Measurements from ENCODE around the gene NOTCH3. TPM values are rescaled to one million over a fixed set of nuclear protein-coding genes. Genes with fewer than 3 reads are reported as not detected.

Gene NOTCH3
- polyA plus RNA-seq, 3 donors, result 6.7 to 42.7 (median 35.4) TPM

DNA sequence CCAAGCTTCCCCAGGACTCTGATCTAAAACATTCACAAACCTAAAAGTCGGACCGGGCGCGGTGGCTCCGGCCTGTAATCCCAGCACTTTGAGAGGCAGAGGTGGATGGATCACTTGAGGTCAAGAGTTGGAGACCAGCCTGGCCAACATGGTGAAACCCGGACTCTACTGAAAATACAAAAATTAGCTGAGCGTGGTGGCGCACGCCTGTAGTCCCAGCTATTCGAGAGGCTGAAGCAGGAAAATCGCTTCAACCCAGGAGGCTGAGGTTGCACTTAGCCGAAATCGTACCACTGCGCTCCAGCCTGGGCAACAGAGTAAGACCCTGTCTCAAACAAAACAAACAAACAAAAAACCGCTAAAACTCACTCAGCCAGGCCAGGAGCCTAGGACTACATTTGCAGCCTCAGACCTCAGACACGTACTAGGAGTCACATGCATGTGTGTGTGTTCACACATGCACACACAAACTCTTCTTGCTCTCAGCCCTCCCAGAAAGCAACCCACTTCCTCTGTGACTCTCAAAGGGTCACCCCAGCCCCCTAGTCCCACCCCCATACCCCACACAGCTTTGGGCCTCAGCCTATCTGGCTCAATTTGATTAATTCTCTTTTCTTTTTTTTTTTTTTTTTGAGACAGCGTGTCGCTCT is 704 bp upstream of the NOTCH3 start:
- WGBS, 3 donors, result 88 to 89% (median 89%) methylated on average over 18 of the region's 18 CpGs
- no peak overlapping the region for H3K27ac ChIP-seq (ENCODE audit: low read depth, low read length)

DNA sequence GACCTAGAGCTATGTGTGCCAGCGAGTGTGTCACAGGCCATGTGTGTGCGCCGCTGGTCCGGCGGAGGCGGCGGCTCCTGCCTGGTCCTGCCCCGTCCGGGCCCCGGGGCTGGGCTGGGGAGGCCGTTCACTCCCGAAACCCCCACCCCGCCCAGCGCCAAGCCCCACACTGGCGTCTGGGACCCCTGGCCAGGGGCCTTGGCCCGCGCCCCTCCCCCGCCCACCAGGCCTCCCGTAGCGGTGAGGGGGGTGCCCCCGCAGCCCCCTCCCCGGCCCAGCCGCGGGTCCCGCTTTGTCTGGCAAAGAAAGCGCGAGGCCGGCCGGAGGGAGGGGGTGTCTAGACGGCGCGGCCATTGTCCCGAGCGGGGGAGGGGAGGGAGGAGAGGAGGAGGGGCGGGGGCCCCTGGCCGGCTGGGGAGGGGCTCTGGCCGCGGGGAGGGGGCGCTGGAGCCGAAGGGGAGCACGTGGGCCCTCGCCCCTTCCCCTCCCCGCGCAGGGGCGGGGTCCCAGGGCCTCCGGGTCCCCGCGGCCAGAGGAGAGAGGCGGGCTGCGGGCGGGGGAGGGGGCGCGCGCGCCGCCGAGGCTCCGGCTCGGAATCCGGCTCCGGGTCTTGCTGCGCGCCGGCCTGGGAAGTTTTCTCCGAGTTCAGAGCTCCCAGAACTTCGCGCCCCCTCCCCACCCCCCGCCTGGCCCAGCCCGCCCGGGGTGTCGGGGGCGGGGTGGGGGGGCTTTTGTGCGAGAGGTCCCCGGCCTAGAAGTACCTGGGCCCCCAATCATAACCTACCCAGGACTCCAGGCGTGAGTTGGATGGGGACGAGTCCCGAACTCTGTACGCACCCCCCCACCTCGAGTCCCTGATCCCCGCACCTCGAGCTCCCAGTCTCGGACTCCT is 888 bp downstream of the NOTCH3 start:
- 7 to 9% (median 9%) methylated on average over 48 to 72 of the region's 82 CpGs for whole genome bisulfite sequencing, 3 donors

DNA sequence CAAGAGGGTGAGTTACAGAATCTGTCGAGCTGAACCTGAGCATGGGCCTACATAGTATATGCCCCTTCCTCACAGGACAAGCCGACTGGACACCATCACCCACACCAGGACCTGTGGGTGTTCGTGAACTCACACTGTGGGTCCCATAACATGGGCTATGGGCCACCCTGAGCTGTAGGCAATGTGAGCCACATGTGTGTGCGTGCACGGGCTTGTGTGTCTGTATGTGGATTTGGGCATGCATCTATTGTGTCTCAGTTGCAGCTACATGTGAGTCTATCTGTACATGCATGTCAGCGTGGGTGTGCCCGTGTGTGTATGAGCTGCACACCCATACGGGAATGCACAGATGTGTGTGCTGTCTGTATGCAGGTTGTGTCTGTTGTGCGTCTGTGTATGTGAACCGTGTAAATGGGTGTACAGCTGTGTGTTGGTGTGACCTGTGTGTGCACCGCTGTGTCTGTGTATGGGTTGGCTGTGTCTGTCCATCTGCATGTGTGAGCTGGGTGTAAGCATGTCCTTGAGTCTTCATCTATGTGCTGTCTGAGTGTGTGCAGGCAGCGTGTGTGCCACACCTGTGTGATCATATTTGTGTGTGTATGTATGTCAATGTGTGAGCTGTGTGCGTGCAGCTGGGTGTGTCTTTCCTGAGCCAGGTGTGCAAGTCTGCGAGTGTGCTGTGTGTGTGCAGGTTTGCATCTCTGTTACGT is 1.7 kb downstream of the NOTCH3 start:
- WGBS, 3 donors, result 72 to 78% (median 73%) methylated on average over 15 of the region's 15 CpGs

More for the DNA sequence above, 888 bp downstream of the NOTCH3 start:
- no peak overlapping the region for H3K27ac ChIP-seq (ENCODE audit: low read depth, low read length)

DNA sequence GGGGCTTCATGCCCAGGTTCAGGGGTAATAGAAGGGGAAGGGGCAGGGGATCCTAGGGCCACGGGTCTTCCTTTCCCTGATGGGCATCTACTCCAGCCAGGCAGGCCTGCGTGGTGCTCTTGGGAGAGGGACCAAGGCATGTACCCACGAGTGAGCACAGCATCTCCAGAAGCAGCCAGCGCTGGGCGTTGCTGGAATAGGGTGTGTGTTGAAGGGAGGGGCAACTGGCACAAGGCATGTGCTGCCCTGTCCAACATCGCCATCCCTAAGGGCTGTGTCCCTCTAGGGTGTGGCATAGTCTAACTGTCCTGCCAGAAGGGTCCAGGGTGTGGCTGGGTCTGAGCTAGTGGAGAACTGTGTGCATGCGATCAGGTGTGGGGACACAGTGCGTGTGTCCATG is 2.9 kb downstream of the NOTCH3 start:
- 34 to 61% (median 40%) methylated on average over 8 of the region's 8 CpGs for WGBS, 3 donors
- no peak overlapping the region for H3K27ac ChIP-seq (ENCODE audit: low read depth, low read length)

More for the DNA sequence above, 1.7 kb downstream of the NOTCH3 start:
- H3K27ac ChIP-seq (ENCODE audit: low read depth, low read length), result no peak overlapping the region

DNA sequence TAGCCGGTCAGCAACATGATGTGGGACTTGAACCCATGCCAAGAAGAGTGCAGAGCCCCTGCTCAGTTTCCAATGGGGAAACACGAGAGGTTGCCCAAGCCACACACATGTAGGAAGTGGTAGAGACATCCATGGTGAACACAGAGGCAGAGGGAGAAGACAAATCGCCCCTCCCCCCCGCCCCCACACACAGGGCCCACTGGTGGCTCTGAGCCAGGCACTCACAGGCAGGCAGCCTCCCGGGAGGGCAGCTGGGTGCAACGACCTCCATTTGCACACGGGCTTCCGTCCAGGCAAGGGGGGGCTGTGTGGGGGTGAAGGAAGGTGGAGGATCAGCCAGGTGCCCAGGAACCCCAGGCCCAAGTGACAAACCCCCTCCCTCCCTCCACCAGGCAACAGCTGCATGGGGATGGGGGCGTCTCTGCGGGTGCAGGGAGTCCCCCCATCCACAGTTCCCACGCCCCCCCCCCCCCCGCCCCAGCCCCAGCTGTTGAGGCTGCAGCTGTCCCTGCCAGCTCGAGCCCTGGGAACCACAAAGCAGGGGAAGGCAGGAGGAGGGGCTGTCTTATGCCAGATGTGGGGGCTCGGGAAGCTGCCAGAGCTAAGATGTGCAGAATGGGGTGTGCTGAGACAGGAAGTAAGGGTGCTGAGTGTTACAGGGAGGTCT is 3.4 kb downstream of the NOTCH3 start:
- WGBS, 3 donors, result 13 to 24% (median 14%) methylated on average over 9 to 14 of the region's 14 CpGs
- H3K27ac ChIP-seq (ENCODE audit: low read depth, low read length), result no peak overlapping the region

DNA sequence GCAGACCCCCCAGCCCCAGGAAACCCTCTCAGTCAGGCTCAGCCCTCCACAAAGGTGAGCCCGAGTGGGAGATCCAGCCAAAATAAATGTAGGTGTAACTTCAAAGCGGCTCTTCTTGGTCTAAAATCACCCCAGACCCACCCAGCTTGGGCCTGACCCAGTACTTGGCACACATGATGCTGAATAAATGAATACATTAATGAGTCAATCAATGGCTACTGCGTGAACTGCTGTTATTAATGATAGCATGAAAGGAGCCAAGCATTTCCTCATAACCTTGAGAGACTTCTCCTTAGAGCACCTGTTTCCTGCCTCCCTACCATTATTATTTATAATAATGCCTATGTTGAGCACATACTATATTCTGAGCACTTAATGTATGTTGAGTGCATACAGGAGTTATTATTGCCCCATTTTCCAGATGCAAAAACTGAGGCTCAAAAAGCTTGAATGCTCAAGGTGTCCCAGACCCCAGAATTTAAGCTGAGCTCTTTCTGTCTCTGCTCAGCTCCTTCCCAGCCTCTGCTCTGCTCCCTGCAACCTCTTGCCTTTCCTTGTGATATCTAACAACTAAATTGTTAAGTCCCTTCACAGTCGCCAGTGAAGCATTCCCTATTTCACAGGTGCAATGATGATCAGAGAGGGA is 4.3 kb downstream of the NOTCH3 start:
- WGBS, 3 donors, result 27 to 56% (median 53%) methylated on average over 4 of the region's 4 CpGs
- H3K27ac ChIP-seq (ENCODE audit: low read depth, low read length), result no peak overlapping the region

DNA sequence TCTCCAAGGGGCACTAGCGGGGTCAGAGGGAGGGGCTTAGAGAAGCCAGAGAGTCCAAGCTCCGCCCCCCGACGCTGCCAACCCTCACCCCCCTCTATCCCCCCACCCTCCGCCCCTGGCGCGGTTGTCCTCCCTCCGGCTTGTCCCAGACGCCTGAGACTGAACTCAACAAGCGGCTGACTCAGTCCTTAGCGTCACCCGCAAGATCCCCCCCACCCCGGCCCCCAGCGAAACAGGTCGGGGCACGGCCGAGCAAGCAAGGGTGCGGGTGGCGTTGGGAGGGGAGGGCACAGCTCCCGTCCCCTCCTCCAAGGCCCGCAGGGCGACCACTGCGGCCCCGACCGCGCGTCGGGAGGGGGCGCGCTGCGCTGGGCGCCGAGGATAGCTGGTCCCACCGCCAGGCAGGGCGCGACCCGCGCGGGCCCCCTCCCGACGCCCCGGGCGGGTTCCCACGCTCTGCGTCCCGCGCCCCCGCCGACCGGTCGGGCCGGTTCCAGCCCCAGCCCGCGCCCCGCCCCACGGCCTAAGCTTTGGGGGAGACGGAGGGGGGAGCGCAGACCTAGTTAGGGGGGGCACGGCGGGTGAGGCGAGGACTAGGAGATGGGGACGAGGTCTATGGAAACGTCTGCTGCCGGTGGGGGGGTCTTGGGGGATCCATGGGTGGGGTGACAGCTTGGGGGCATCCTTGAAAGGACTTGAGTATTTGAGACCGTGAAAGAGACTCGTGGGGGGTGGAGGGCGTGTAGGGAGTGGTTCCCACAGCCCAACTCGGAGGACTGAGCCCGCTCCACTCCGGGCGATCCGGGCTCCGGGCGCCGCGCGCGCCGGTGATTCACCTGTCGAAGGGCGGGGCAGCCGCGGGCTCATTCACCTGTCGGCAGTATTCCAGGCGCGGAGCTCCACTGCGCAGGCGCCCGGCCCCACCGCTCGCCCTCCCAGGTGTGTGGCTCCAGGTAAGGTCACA is 5.1 kb downstream of the NOTCH3 start:
- 3 to 6% (median 5%) methylated on average over 76 to 91 of the region's 91 CpGs for WGBS, 3 donors
- H3K27ac ChIP-seq (ENCODE audit: low read depth, low read length), result no peak overlapping the region

DNA sequence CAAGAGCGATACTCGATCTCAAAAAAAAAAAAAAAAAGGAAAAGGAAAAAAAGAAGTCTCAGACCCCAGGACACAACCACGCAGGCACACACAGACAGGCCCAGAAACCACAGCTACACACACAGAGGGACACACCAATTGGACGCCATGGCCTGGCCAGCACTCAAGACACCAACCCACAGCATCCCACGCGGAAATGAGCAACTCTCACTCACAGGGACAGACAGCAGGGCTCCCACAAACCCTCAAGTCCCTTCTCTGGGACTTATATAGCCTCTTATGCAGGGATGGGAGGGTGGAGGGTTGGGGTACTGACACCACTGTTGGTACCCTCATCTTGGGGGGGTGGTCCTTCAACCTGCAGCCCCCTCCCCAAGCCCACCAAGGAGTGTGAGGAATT is 5.9 kb downstream of the NOTCH3 start:
- no peak overlapping the region for H3K27ac ChIP-seq (ENCODE audit: low read depth, low read length)
- 34 to 78% (median 45%) methylated on average over 5 to 6 of the region's 6 CpGs for WGBS, 3 donors

DNA sequence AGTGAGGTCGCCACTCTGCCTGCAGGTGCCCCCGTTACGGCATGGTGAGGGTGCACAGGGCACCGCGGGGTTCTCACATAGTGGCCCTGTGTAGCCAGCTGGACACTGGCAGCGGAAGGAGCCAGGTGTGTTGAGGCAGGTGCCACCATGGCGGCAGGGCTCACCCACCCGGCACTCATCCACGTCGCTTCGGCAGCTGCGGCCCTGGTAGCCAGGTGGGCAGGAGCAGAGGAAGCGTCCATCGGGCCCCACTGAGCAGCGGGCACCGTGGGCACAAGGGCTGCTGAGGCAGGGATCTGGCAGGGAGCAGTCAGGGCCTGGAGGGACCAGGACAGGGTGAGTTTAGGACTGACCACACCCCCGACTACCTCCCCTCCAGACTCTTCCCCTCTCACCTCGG is 8.8 kb downstream of the NOTCH3 start:
- WGBS, 3 donors, result 95 to 97% (median 95%) methylated on average over 13 to 18 of the region's 18 CpGs
- no peak overlapping the region for H3K27ac ChIP-seq (ENCODE audit: low read depth, low read length)

DNA sequence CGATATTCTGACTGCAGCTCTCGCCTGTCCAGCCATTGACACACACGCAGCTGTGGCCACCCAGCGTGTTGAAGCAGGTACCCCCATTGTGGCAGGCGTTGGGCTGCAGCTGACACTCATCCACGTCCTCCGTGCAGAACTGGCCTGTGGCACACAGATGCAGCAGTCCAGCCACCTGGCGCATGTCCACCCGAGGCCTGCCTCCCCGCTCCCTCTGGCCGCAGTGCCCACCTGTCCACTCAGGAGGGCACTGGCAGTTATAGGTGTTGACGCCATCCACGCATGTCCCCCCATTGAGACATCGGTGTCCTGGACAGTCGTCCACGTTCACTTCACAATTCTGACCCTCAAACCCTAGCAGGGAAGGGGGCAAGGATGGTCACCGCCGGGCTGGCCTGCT is 9.3 kb downstream of the NOTCH3 start:
- 89 to 94% (median 89%) methylated on average over 18 of the region's 18 CpGs for WGBS, 3 donors
- H3K27ac ChIP-seq (ENCODE audit: low read depth, low read length), result no peak overlapping the region

DNA sequence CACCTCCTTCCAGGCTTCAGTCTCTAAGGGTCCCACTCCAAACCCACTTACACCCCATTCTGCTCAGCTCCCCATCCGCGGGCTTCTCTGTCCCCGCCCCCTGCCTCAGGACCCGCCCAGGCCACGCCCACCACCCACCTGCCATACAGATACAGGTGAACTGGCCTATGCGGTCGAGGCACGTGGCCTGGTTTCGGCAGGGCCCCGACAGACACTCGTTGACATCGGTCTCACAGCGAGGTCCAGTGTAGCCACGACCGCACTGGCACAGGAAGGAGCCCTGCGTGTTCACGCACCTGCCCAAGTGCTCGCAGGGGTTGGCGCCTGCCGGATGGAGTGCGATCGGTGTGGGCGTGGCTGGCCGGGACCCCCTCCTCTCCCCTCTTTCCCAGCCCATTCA is 11.9 kb downstream of the NOTCH3 start:
- 86 to 92% (median 87%) methylated on average over 24 of the region's 24 CpGs for WGBS, 3 donors
- H3K27ac ChIP-seq (ENCODE audit: low read depth, low read length), result no peak overlapping the region

DNA sequence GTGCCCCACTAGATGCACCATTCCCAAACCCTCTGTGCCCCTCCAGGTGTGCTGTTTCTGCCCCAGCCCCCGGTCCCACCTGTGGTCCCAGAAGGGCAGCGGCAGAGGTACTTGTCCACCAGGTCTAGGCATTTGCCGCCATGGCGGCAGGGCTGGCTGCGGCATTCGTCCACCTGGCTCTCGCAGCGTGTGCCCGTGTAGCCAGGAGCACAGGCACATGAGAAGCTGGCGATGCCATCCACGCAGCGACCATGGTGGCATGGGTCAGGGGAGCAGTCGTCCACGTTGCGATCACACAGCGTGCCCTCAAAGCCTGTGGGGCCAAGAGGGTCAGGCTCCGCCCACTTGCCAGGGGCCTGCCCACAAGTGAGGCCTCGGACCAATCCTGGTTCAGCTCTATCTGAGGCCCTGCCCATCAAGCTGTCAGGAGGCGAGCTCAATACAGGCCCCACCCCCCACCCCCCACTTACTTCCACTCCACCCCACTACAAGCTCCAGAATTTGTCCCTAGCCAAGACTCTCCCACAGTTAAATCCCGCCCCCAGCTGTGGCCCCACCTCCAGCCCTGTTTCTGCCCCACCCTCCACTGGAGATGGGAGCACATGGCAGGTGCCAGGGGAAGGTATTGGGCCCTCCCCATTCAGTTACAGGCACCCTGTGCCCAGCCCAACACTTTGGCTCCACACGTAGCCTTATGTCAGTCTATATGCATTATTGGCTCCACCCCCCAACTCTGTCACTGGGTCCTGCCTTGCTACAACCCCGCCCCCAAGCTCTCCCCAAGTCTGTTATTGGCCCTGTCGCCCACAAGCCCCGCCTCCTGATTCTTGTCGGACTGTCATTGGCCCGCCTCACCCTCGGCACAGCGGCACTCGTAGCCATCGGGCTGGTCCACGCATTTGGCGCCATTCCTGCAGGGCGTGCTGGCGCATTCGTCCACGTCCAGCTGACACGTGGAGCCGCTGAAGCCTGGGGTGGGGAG is 13.5 kb downstream of the NOTCH3 start:
- no peak overlapping the region for H3K27ac ChIP-seq (ENCODE audit: low read depth, low read length)
- WGBS, 3 donors, result 90 to 95% (median 94%) methylated on average over 37 to 38 of the region's 38 CpGs

DNA sequence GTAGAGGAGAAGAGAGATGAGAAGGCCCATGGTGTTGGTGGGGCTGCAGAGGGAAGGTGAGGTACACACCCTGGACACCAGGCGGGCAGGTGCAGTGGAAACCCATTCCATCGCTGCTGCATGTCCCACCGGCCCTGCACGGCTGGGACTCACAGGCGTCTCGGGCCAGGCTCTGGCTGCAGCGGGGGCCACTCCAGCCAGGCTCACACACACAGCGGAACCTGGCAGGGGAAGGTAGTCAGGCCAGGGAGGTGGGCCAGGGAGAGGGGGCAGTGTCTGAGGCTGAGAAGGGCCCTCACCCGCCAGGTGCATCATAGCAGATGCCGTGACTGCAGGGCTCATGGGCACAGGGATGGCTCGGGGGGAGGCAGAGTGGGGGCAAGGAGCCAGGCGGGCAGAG is 15.6 kb downstream of the NOTCH3 start:
- 85 to 94% (median 87%) methylated on average over 12 of the region's 12 CpGs for WGBS, 3 donors

DNA sequence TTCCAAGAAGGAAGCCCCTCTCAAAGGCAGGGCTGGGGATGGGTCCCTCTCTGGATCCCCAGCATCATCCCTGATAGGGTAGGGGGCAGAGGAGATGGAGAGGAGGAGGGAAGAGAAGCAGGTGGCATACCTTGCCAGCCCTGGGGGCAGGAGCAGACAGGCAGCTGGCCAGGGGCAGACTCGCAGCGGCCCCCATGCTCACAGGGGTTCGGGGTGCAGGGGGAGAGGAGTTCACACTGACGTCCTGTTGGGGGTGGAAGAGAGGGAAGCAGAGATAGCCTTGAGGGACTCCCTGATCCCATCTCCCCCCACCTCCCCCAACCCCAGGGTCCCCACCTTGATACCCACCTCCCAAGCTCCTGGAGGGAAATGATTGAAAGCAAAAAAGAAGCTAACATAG is 16.0 kb downstream of the NOTCH3 start:
- 84 to 89% (median 86%) methylated on average over 4 of the region's 4 CpGs for WGBS, 3 donors
- H3K27ac ChIP-seq (ENCODE audit: low read depth, low read length), result no peak overlapping the region

More for the DNA sequence above, 15.6 kb downstream of the NOTCH3 start:
- no peak overlapping the region for H3K27ac ChIP-seq (ENCODE audit: low read depth, low read length)

DNA sequence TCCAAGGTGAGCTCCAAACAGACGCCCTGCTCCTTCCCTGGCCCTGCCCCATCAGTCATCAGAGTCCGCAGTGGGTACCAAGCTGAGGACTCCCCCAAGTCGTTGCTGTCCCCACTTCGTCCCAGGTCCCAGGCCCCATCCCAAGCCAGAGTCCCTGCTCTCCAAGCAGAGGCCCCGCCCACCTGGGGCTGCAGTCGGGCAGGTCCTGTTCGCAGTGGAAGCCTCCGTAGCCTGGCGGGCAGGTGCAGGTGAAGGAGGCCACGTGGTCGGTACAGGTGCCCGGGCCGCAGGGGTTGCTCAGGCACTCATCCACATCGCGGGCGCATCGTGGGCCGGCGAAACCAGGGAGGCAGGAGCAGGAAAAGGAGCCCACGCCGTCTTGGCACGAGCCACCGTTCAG is 19.4 kb downstream of the NOTCH3 start:
- H3K27ac ChIP-seq (ENCODE audit: low read depth, low read length), result no peak overlapping the region
- 63 to 88% (median 81%) methylated on average over 23 of the region's 23 CpGs for WGBS, 3 donors
